HG02759 (cell line): Measurements from ENCODE around the gene FAM186B.

ENCODE experiments used
- ATAC-seq: cut with Tn5 transposase; IDR thresholded peaks from one replicate; pipeline ENCODE4 v1.9.1; 2021; ENCODE audit warnings: mild to moderate bottlenecking, moderate library complexity; ENCODE audit not compliant: unreplicated experiment

FAM186B gene

DNA sequence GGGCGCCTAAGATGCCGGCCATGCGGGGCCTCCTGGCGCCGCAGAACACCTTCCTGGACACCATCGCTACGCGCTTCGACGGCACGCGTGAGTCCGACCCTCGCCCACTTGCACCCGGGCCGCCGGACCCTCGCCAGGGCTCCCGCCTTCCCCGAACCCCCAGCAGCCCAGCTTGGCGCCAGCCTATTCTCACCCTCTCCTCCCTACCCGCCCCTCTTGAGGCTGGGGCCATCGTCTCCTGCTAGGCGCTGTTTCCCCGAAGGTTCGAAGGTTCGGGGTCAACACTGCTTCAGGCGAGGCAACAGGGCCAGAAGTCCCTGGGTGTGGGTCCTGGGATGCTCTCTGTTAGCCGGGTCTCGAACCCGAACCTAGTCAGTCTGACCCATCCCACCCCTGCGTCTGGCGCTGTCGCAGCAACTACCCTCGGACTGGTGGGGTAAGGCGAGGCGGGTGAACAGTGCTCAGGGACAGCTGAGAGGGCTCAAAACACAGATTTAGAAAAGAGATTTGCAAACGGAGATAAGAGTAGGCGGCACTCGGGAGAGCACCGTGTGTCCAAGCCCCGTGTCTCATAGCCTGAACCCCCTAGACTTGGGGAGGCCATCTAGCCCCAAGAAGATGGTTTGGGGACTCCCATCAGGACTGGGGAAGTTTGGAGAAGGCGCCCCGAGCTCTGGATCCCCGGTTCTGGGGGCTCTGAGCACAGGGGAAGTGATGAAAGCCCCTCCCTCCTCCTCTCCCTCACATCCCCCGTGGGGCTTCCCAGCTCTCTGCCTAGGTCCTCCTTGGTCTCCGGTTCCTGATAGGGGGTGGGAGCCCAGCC, 65.8 kb downstream of the FAM186B start:
- no peak for ATAC-seq

- peak; percentile 73 for ATAC-seq
Observed at GRCh38 chr12:49538510-49539403, 66.7 kb downstream of the FAM186B start, which contains the start of gene KCNH3. KCNH3 (plus strand) TSS chr12:49539030; CDS start chr12:49539417, 387 bp downstream.

- ATAC-seq: no peak
Observed at GRCh38 chr12:49537752-49538509, 67.5 kb downstream of the FAM186B start.
